ENCODE measurements around the gene C18orf63. TPM values are rescaled to one million over a fixed set of nuclear protein-coding genes. Genes with fewer than 3 reads are reported as not detected.

Gene C18orf63
- total RNA-seq, 1 donor from 2014 or later = not detected

DNA sequence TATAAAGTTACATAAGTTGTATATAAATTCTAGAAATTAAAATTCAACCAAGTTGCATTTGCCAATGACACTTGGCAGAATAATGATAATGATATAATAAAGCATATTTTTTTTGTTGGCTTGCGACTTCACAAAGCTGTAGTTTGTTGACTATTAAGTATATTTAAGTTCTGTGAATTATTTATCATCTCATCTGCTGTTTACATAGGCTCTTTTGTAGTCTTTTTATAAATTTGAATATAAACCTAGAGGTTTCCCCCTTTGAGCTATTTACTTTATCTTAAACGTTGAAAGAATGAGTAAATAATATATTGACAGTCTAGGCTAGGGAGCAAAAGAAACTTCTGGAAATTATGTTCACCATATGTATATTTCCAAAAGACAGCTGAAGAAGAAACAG, 32.9 kb downstream of the C18orf63 start:
- H3K9me3 Mint-ChIP-seq (ENCODE audit: unreplicated experiment) = no peaks in the 10 kb centered on the region
- no peak overlapping the region for H3K4me3 Mint-ChIP-seq (ENCODE audit: unreplicated experiment)
- DNase-seq (ENCODE audit: low spot score) = no peak
- no peak overlapping the region for H3K27ac Mint-ChIP-seq (ENCODE audit: unreplicated experiment)
- TF ChIP-seq CTCF (IDR thresholded peaks at IDR 0.05; ENCODE audit: unreplicated experiment) = no peak
- H3K4me1 Mint-ChIP-seq (ENCODE audit: unreplicated experiment) = peaks cover 8% of the 10 kb centered on the region
- H3K36me3 Mint-ChIP-seq (ENCODE audit: low read depth, unreplicated experiment) = no peaks in the 10 kb centered on the region
- no peaks in the 10 kb centered on the region for H3K27me3 Mint-ChIP-seq (ENCODE audit: unreplicated experiment)

DNA sequence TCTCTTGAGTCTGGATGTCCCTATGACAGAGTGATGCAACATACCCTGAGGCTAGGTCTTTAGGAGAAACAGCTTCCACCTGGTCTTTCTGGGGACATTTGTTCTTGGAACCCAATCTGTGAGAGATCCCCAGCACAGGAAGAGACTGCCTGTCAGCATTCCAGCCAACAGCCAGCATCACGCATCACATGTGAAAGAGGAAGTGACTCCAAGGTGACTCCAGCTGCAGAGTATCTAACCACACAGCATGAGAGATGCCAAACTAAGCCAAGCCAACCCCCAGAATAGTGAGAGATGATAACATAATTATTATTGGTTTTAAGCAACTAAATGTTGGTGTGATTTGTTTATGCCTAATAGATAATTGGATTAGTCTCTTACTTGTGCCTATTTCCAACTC, 35.7 kb downstream of the C18orf63 start:
- TF ChIP-seq CTCF (IDR thresholded peaks at IDR 0.05; ENCODE audit: unreplicated experiment) = no peak
- H3K27me3 Mint-ChIP-seq (ENCODE audit: unreplicated experiment) = no peaks in the 10 kb centered on the region
- H3K9me3 Mint-ChIP-seq (ENCODE audit: unreplicated experiment) = no peaks in the 10 kb centered on the region
- H3K4me1 Mint-ChIP-seq (ENCODE audit: unreplicated experiment) = peaks cover 8% of the 10 kb centered on the region
- no peak overlapping the region for H3K4me3 Mint-ChIP-seq (ENCODE audit: unreplicated experiment)
- H3K27ac Mint-ChIP-seq (ENCODE audit: unreplicated experiment) = no peak overlapping the region
- no peaks in the 10 kb centered on the region for H3K36me3 Mint-ChIP-seq (ENCODE audit: low read depth, unreplicated experiment)
- no peak for DNase-seq (ENCODE audit: low spot score)

DNA sequence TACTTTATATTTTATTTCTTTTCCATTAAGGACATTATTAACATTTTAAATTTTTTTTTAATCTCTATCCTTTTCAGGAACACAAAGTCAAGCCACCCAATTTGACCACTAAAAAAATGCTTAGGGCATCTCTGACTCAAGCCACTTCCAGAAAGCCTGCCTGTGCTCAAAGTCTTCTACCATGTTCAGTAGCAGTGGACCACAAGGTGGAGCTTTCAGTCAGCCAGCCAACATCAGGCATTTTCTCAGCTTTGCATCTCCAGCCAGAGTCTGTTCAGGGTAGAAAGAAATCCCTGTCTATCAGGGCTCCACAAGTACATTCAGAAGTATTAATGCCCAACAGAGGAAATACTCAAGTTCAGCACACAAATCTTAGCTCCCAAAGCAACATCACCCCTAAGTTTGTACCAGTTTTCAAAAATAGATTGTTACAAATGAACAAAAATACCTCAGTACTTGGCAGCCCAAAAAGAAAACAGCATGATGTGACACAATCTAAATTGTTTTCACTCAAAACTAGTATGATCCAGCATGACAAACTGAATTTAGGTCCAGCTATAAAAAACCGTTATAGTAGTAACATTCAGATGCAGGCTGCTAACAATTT, 37.6 kb downstream of the C18orf63 start:
- no peaks in the 10 kb centered on the region for H3K9me3 Mint-ChIP-seq (ENCODE audit: unreplicated experiment)
- H3K36me3 Mint-ChIP-seq (ENCODE audit: low read depth, unreplicated experiment) = no peaks in the 10 kb centered on the region
- peak; percentile 61 for DNase-seq (ENCODE audit: low spot score)
- peaks cover 8% of the 10 kb centered on the region for H3K4me1 Mint-ChIP-seq (ENCODE audit: unreplicated experiment)
- no peak overlapping the region for H3K27ac Mint-ChIP-seq (ENCODE audit: unreplicated experiment)
- no peaks in the 10 kb centered on the region for H3K27me3 Mint-ChIP-seq (ENCODE audit: unreplicated experiment)
- H3K4me3 Mint-ChIP-seq (ENCODE audit: unreplicated experiment) = no peak overlapping the region
- peak; percentile 40 for TF ChIP-seq CTCF (IDR thresholded peaks at IDR 0.05; ENCODE audit: unreplicated experiment)

- H3K27me3 Mint-ChIP-seq (ENCODE audit: unreplicated experiment) = no peaks in the 10 kb centered on the region
- no peak for DNase-seq (ENCODE audit: low spot score)
- H3K9me3 Mint-ChIP-seq (ENCODE audit: unreplicated experiment) = no peaks in the 10 kb centered on the region
- no peak for TF ChIP-seq CTCF (IDR thresholded peaks at IDR 0.05; ENCODE audit: unreplicated experiment)
- no peaks in the 10 kb centered on the region for H3K36me3 Mint-ChIP-seq (ENCODE audit: low read depth, unreplicated experiment)
- no peak overlapping the region for H3K4me3 Mint-ChIP-seq (ENCODE audit: unreplicated experiment)
- H3K4me1 Mint-ChIP-seq (ENCODE audit: unreplicated experiment) = no peaks in the 10 kb centered on the region
- no peak overlapping the region for H3K27ac Mint-ChIP-seq (ENCODE audit: unreplicated experiment)
Observed at GRCh38 chr18:74356959-74357358, 41.3 kb downstream of the C18orf63 start.

DNA sequence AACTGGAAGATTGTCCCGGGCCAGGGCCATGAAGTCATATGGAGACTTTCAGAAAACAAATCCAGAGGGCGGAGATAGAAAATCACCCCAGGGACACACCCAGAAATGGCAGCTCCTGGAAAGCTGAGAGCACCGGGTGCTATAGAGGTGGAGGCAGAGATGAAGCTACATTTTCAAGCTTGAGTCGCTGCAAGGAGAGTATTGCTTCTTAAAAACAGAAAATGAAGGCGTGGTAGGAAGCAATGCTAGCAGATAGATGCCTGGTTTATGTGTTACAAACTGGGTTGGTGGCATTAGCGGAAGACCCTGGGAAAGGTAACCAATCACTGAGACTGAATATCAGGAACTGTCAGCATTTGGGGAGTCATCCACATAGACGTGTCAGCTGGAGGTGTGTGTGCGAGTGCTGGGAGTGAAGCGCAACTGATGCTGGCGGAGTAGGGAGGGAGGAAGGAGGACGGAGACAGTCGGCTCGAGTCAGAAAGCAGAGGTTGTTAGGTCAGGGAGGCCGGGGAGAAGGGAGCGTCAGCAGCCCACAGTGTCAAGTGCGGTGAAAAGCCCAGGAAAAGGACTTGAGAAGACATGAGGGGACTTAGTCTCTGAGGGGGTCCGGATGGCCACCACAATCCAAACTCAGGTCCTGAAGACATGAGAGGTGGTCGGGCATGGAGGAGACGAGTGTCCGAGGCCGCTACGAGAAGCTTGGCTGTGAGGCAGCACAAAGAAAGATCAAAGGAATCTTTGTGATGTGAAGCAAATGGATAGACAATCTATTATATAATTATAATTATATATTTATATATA, 45.4 kb downstream of the C18orf63 start:
- no peaks in the 10 kb centered on the region for H3K9me3 Mint-ChIP-seq (ENCODE audit: unreplicated experiment)
- TF ChIP-seq CTCF (IDR thresholded peaks at IDR 0.05; ENCODE audit: unreplicated experiment) = no peak
- DNase-seq (ENCODE audit: low spot score) = no peak
- H3K27ac Mint-ChIP-seq (ENCODE audit: unreplicated experiment) = no peak overlapping the region
- no peaks in the 10 kb centered on the region for H3K4me1 Mint-ChIP-seq (ENCODE audit: unreplicated experiment)
- H3K27me3 Mint-ChIP-seq (ENCODE audit: unreplicated experiment) = no peaks in the 10 kb centered on the region
- H3K36me3 Mint-ChIP-seq (ENCODE audit: low read depth, unreplicated experiment) = no peaks in the 10 kb centered on the region
- no peak overlapping the region for H3K4me3 Mint-ChIP-seq (ENCODE audit: unreplicated experiment)

Data from endothelial cell (in vitro differentiated cells).